Breast epithelium (tissue), 4 donors: Measurements from ENCODE around the gene RAD21L1. TPM values are rescaled to one million over a fixed set of nuclear protein-coding genes. Genes with fewer than 3 reads are reported as not detected.
A peak's percentile ranks its signal among the peaks of the same experiment; 100 is the strongest.

Experiments used
- DNase-seq, 2 donors: peaks; one replicate each; pipeline ENCODE4 v3.0.0-alpha.2; 2019; ENCODE audit warnings: low spot score in 2 of 2
- H3K27ac ChIP-seq, 2 donors: fragments of 200-600 bp; sonication (generic) in 1 of 2; one replicate each; pipeline ENCODE4 v1.5.1; 2016 to 2019; ENCODE audit warnings: mild to moderate bottlenecking in 1 of 2
- H3K27me3 ChIP-seq, 2 donors: fragments of 200-600 bp; sonication (generic) in 1 of 2; one replicate each; pipeline versions ENCODE4 v1.5.1 to v1.6.0; 2017 to 2019; ENCODE audit warnings: control low read depth in 1 of 2, mild to moderate bottlenecking in 1 of 2
- H3K36me3 ChIP-seq: fragments of 200-600 bp; one replicate; pipeline ENCODE4 v1.5.1; 2019
- H3K4me1 ChIP-seq, 2 donors: fragments of 200-600 bp; sonication (generic); one replicate each; pipeline ENCODE4 v1.5.1; 2016 to 2019; ENCODE audit warnings: control low read depth in 1 of 2
- H3K4me3 ChIP-seq, 3 donors: fragments of 200-600 bp; sonication (generic); 1 replicate in 2 of 3; 2 replicates in 1 of 3; pipeline ENCODE4 v1.5.1; 2016 to 2019; ENCODE audit warnings: mild to moderate bottlenecking in 3 of 3, moderate library complexity in 2 of 3
- H3K9me3 ChIP-seq, 2 donors: fragments of 200-600 bp; sonication (generic) in 1 of 2; one replicate each; pipeline ENCODE4 v1.5.1; 2016 to 2019; ENCODE audit warnings: control low read depth in 1 of 2
- CTCF ChIP-seq, 3 donors: fragments of 450-650 bp; IDR thresholded peaks; one replicate each; pipeline ENCODE4 v1.5.1; 2016 to 2017; ENCODE audit warnings: antibody characterized with exemption in 3 of 3, mild to moderate bottlenecking in 3 of 3, moderate library complexity in 3 of 3
- POLR2A ChIP-seq: fragments of 450-650 bp; IDR thresholded peaks from one replicate; pipeline ENCODE4 v1.6.1; 2016; ENCODE audit warnings: antibody characterized with exemption, mild to moderate bottlenecking, moderate library complexity
- POLR2AphosphoS5 ChIP-seq, 3 donors: sonication (generic); formaldehyde crosslinking; IDR thresholded peaks; one replicate each; pipeline ENCODE4 v1.6.1; 2017; ENCODE audit warnings: antibody characterized with exemption in 3 of 3
- intact Hi-C: fragments of 100-400 bp; cut with DNase I; formaldehyde crosslinking; loops from one replicate; pipeline ENCODE4 v1.15.1; 2023; ENCODE audit warnings: low total_unique reads
- total RNA-seq, 3 donors: library from RNA; depleted of rRNA; stranded (reverse); fragments of >200 nt; gene quantifications; one replicate each; pipeline ENCODE4 v1.1.0, GENCODE V29; 2016

RAD21L1 gene
- total RNA-seq, 3 donors from 2014 or later = not detected

- H3K4me1 ChIP-seq = no peaks in the 10 kb centered on the region
- intact Hi-C loops = no loop called here
- DNase-seq = no peak
- TF ChIP-seq POLR2AphosphoS5 (IDR thresholded peaks at IDR 0.05) (no peak), CTCF (IDR thresholded peaks at IDR 0.05) (no peak), POLR2A (no peak)
- no peaks in the 10 kb centered on the region for H3K36me3 ChIP-seq
- H3K4me3 ChIP-seq = no peak overlapping the region
- H3K27ac ChIP-seq = no peak overlapping the region
- no peaks in the 10 kb centered on the region for H3K27me3 ChIP-seq
- H3K9me3 ChIP-seq = no peaks in the 10 kb centered on the region
These were observed 22.2 kb upstream of the RAD21L1 start for GRCh38 chr20:1203630-1204029.

GRCh38 chr20:1204113-1204512 lies 21.7 kb upstream of the RAD21L1 start:
- peak overlapping the region in 1 of 2 donors; percentile 38 for H3K27ac ChIP-seq
- no peaks in the 10 kb centered on the region for H3K4me1 ChIP-seq
- H3K4me3 ChIP-seq = no peak overlapping the region
- intact Hi-C loops = no loop called here
- no peaks in the 10 kb centered on the region for H3K9me3 ChIP-seq
- no peak for TF ChIP-seq POLR2A
- no peak for TF ChIP-seq CTCF (IDR thresholded peaks at IDR 0.05)
- no peaks in the 10 kb centered on the region for H3K36me3 ChIP-seq
- no peaks in the 10 kb centered on the region for H3K27me3 ChIP-seq
- no peak for DNase-seq

DNA sequence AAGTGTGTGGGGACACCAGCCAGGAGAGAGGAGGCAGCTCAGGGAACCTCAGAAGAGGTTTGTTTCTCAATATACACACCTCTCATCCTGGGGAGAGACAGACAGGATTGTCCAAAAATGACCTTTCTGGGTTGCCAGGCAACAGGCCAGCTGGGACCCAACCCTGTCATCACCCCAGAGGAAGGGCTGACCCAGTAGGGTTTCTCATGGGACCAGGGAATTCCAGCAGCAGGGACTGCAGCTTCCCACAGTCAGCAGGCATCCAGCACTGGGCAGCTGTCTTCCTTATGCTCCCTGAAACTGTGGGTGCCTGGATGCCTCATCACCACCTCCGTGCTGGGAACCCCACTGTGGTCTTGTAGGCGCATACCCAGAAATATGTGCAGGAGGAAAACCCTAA lies 21.3 kb upstream of the RAD21L1 start:
- no peaks in the 10 kb centered on the region for H3K36me3 ChIP-seq
- H3K4me1 ChIP-seq = no peaks in the 10 kb centered on the region
- H3K27me3 ChIP-seq = no peaks in the 10 kb centered on the region
- no peak for TF ChIP-seq POLR2AphosphoS5 (IDR thresholded peaks at IDR 0.05)
- no peak for TF ChIP-seq POLR2A
- no peaks in the 10 kb centered on the region for H3K9me3 ChIP-seq
- DNase-seq = no peak
- intact Hi-C loops = no loop called here
- H3K4me3 ChIP-seq = no peak overlapping the region
- peak overlapping the region in 1 of 2 donors; percentile 38 for H3K27ac ChIP-seq

- intact Hi-C loops = no loop called here
- Histone ChIP-seq H3K4me3 (no peak overlapping the region), H3K9me3 (no peaks in the 10 kb centered on the region), H3K36me3 (no peaks in the 10 kb centered on the region), H3K4me1 (no peaks in the 10 kb centered on the region), H3K27ac (no peak overlapping the region), H3K27me3 (no peaks in the 10 kb centered on the region)
- TF ChIP-seq CTCF (IDR thresholded peaks at IDR 0.05) = no peak
- TF ChIP-seq POLR2A = no peak
- no peak for DNase-seq
These were observed 20.0 kb upstream of the RAD21L1 start for GRCh38 chr20:1205802-1206201.

- Histone ChIP-seq H3K4me1 (no peaks in the 10 kb centered on the region), H3K9me3 (no peaks in the 10 kb centered on the region), H3K36me3 (no peaks in the 10 kb centered on the region), H3K4me3 (no peak overlapping the region), H3K27me3 (no peaks in the 10 kb centered on the region), H3K27ac (no peak overlapping the region)
- no peak for DNase-seq
- TF ChIP-seq CTCF (IDR thresholded peaks at IDR 0.05) (no peak), POLR2AphosphoS5 (IDR thresholded peaks at IDR 0.05) (no peak), POLR2A (no peak)
- intact Hi-C loops = no loop called here
These were observed 19.3 kb upstream of the RAD21L1 start for GRCh38 chr20:1206366-1207148.
